ENCODE measurements around the gene CAB39L. TPM values are rescaled to one million over a fixed set of nuclear protein-coding genes. Genes with fewer than 3 reads are reported as not detected.
A peak's percentile ranks its signal among the peaks of the same experiment; 100 is the strongest.

The CAB39L gene
- total and polyA plus RNA-seq, 2 of the 13 experiments (the other 11 are each of a cell fraction or from before 2014, with no cell fraction given): 3.1 to 6.1 TPM

GRCh38 chr13:49305792-49306425, 138.0 kb downstream of the CAB39L start (continued):
- TF ChIP-seq, protein P1, sequence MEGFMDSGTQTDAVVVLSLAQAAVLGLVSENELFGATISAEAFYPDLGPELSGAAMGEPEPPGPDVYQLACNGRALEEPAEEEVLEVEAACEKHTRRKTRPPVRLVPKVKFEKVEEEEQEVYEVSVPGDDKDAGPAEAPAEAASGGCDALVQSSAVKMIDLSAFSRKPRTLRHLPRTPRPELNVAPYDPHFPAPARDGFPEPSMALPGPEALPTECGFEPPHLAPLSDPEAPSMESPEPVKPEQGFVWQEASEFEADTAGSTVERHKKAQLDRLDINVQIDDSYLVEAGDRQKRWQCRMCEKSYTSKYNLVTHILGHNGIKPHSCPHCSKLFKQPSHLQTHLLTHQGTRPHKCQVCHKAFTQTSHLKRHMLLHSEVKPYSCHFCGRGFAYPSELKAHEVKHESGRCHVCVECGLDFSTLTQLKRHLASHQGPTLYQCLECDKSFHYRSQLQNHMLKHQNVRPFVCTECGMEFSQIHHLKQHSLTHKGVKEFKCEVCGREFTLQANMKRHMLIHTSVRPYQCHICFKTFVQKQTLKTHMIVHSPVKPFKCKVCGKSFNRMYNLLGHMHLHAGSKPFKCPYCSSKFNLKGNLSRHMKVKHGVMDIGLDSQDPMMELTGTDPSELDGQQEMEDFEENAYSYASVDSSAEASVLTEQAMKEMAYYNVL (CRISPR knock-in tag; IDR thresholded peaks at IDR 0.05; ENCODE audit: borderline replicate concordance): no peak
- no peak for TF ChIP-seq FOXC1 (CRISPR knock-in tag; IDR thresholded peaks at IDR 0.05; ENCODE audit: borderline replicate concordance)
- no peak for TF ChIP-seq MAFK (conservative IDR thresholded peaks at IDR 0.05 in 1 of 2, IDR thresholded peaks at IDR 0.05 in 1 of 2; ENCODE audit: low read length in 2 of 2)

- peaks cover 72% of the 10 kb centered on the region for H3K4me1 ChIP-seq (ENCODE audit: insufficient read depth, low read length)
- no peak overlapping the region for H3K9ac ChIP-seq (ENCODE audit: insufficient read depth, low read depth, low read length)
- no peak overlapping the region for H3K27ac ChIP-seq (ENCODE audit: extremely low read length, insufficient read depth, low read length)
- H3K79me2 ChIP-seq (ENCODE audit: insufficient read depth, low read length): no peaks in the 10 kb centered on the region
- no peak overlapping the region for H3K4me2 ChIP-seq (ENCODE audit: low read depth, low read length)
- no peak overlapping the region for H3K4me3 ChIP-seq (replicated peaks in 1 of 3; ENCODE audit: insufficient read depth in 1 of 3, low read depth in 2 of 3, low read length in 3 of 3)
- DNase-seq (ENCODE audit: low spot score): no peak
- no peaks in the 10 kb centered on the region for H3K36me3 ChIP-seq (replicated peaks in 1 of 2; ENCODE audit: control insufficient read depth in 1 of 2, insufficient read depth in 2 of 2, low read length in 2 of 2)
- H2AFZ ChIP-seq (ENCODE audit: low read length): no peak overlapping the region
- no peaks in the 10 kb centered on the region for H4K20me1 ChIP-seq (ENCODE audit: insufficient read depth, low read length)
- ATAC-seq: no peak
- 94% methylated on average over 22 of the region's 25 CpGs for WGBS (ENCODE audit: low lambda C conversion rate)
- in situ Hi-C loops (cut with HindIII; ENCODE audit: extremely low pct_ligation_motif_present, low pct_unique_long_range_greater_than_20kb): loop anchor here (5.0 to 10.0 kb wide), 3 partner anchors 67 to 302 kb away; no protein-coding TSS in a partner anchor
- BruUV-seq (replicated peaks): no TSS peak
- H3K9me3 ChIP-seq (ENCODE audit: low read length): no peaks in the 10 kb centered on the region
- H3K27me3 ChIP-seq (ENCODE audit: control insufficient read depth in 1 of 2, insufficient read depth in 2 of 2, low read length in 2 of 2): no peaks in the 10 kb centered on the region
- no peak for FAIRE-seq
- ChIA-PET CTCF (ENCODE audit: low intra/inter-chr PET ratio, low total read pairs) (no interaction called here), POLR2A (no interaction called here)
- intact Hi-C loops (cut with micrococcal nuclease; ENCODE audit: unreplicated experiment): loop anchor here (5.0 kb wide), 2 partner anchors 67 to 137 kb away; partner anchors contain the start of genes CAB39L and SETDB2
- TF ChIP-seq ZNF138 (CRISPR knock-in tag; IDR thresholded peaks at IDR 0.05; ENCODE audit: low read depth): no peak
- peak; percentile 73 to 90 for TF ChIP-seq MAFK (conservative IDR thresholded peaks at IDR 0.05 in 1 of 2, IDR thresholded peaks at IDR 0.05 in 1 of 2; ENCODE audit: low read length in 2 of 2)
- no peak for TF ChIP-seq MED13 (CRISPR knock-in tag; IDR thresholded peaks at IDR 0.05)
- TF ChIP-seq ZNF572 (CRISPR knock-in tag; IDR thresholded peaks at IDR 0.05): no peak
- 0 out of 2 replicates have a peak, but pooled peaks have one; percentile 34 for TF ChIP-seq ZNF652 (CRISPR knock-in tag; IDR thresholded peaks at IDR 0.05; ENCODE audit: borderline replicate concordance, low read depth)
- TF ChIP-seq MAFF (IDR thresholded peaks at IDR 0.05; ENCODE audit: low read depth, low read length): peak; percentile 83
These were observed 138.8 kb downstream of the CAB39L start for GRCh38 chr13:49304763-49305700.

All from HepG2 (cell line).